ENCODE measurements around the gene SRMS.
"Not testable (repeated sequence)": the region's sequence is repeated elsewhere in the genome, so short reads cannot be mapped to it uniquely, and the experiment has no call there.

Gene SRMS

DNA sequence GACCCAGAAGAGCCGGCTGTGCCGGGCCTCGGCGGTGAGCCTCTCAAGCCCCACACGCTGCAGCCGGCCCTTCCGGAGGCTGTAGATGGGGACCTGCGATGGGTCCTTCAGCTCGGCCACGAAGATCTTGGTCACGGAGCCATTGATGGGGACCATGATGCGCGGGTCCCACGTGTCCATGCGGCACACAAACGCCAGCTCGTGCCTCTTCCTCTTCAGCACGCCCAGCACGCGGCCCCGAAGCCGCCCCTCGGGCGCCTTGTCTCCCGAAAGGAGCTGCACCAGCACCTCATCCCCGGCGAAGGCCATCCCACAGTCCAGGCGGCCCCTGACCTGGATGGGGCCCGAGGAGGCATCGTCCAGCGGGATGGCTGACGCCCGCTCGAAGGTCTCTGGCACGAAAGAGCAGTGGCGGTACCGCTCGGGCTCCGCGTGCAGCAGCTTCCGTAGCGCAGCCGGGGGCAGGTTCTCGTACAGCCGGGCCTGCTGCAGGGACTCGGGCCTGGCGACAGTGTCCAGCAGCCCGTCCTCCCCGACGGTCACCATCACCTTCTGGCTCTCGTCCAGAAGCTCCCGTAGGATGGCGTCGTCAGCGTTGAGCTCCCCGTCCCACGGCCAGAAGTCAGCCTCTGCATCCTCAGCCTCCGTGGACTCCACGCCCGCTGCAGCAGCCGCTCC, 17.6 kb upstream of the SRMS start:
- DNase-seq: no peak

- DNase-seq: no peak
Observed at GRCh38 chr20:63564036-63564810, 16.7 kb upstream of the SRMS start.

DNA sequence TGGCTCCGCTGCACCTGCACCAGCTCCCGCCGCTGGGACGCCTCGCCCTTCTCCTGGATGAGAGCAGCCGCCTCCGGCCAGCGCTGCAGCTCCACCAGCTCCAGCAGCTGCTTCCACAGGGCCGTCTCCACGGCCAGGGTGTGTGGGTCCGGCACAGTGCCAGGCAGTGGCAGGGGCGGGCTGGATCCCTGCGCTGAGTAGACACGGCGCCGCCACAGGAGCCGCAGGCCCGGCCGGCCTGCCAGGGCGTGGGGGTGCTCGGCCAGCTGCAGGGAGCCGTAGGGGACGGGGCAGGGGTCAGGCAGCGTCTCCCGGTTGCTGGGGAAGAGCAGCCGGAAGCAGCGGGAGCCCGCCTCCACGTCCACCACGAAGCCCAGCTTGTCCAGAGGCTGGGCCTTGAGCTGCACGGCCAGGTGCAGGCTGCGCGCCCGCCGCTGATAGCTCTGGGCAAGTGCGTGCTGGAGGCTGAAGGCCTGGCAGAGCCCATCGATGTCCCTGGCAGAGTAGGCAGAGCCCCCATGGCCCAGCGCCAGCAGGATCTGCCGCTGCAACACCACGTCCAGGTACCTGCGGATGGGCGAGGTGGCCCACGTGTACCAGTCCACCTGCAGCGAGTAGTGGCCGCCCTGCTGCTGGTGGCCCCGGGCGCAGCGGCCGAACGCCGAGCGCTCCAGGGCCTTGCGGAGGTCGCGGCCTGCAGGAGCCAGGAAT, 15.8 kb upstream of the SRMS start:
- no peak for DNase-seq

- DNase-seq: no peak
Observed at GRCh38 chr20:63562461-63563224, 15.1 kb upstream of the SRMS start.

GRCh38 chr20:63561624-63562396, 14.3 kb upstream of the SRMS start:
- DNase-seq: no peak

DNA sequence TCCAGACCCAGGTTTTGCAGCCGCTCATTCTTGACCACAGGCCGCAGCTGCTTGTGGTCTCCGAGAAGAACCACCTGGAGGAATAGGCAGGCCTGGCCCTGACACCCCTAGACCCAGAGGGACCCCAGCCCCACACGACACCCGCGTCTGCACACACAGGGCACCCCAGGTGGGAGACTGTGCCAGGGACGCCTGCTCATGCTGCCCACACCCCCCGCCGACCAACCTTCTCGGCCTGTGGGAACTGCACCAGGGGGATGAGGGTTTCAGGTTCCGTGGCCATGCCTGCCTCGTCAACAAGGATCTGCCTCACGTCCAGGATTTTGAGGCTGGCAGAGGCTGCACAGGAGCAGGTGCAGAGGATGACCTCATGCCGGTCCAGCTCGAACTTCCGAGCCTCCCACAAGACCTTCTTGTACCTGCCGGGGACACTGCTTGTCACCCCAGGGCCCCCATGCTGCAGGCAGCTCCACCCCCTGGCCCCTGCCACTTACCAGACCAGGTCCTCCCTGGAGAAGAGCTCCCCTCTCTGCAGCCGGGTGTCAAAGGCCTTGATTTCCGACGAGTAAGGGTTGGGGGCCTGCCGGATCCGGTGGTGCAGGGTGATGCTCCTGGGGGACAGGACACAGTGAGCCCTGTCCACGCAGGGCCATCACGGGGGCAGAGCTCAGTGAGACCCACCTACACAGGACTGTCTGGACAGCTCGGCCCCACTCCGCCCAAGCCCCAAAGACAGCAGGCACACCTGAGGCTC, 13.5 kb upstream of the SRMS start:
- no peak for DNase-seq

GRCh38 chr20:63560333-63560805, 12.8 kb upstream of the SRMS start:
- DNase-seq: no peak

DNA sequence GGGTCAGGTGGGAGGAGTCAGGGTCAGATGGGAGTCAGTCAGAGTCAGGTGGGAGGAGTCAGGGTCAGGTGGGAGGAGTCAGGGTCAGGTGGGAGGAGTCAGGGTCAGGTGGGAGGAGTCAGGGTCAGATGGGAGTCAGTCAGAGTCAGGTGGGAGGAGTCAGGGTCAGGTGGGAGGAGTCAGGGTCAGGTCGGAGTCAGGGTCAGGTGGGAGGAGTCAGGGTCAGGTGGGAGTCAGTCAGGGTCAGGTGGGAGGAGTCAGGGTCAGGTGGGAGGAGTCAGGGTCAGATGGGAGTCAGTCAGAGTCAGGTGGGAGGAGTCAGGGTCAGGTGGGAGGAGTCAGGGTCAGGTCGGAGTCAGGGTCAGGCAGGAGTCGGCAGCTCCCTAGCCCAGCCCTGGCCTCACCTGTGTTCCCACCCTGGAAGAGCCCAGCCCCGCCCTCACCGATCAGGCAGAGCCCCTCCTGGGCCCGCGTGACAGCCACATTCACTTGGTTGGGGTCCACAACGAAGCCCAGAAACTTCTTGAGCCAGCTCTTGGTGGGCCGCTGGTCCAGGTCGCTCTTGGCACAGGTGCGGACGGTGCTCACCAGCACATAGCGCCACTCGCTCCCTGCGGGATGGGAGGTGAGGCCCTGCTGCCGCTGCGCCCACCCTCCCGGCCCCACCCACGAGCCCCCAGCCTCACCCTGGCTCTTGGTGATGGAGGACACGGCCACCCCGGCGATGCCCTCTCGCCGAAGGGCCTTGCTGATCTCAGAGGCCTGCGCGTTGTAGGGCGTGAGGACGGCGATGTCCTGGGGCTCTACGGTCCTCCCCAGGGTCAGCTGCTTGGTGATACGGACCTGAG, 12.2 kb upstream of the SRMS start:
- not testable (repeated sequence) for DNase-seq

- no peak for DNase-seq
Observed at GRCh38 chr20:63558804-63559484, 11.4 kb upstream of the SRMS start.

- no peak for DNase-seq
Observed at GRCh38 chr20:63557481-63557891, 9.9 kb upstream of the SRMS start.

GRCh38 chr20:63556873-63557478, 9.4 kb upstream of the SRMS start:
- no peak for DNase-seq

GRCh38 chr20:63555661-63556381, 8.3 kb upstream of the SRMS start:
- no peak for DNase-seq

DNA sequence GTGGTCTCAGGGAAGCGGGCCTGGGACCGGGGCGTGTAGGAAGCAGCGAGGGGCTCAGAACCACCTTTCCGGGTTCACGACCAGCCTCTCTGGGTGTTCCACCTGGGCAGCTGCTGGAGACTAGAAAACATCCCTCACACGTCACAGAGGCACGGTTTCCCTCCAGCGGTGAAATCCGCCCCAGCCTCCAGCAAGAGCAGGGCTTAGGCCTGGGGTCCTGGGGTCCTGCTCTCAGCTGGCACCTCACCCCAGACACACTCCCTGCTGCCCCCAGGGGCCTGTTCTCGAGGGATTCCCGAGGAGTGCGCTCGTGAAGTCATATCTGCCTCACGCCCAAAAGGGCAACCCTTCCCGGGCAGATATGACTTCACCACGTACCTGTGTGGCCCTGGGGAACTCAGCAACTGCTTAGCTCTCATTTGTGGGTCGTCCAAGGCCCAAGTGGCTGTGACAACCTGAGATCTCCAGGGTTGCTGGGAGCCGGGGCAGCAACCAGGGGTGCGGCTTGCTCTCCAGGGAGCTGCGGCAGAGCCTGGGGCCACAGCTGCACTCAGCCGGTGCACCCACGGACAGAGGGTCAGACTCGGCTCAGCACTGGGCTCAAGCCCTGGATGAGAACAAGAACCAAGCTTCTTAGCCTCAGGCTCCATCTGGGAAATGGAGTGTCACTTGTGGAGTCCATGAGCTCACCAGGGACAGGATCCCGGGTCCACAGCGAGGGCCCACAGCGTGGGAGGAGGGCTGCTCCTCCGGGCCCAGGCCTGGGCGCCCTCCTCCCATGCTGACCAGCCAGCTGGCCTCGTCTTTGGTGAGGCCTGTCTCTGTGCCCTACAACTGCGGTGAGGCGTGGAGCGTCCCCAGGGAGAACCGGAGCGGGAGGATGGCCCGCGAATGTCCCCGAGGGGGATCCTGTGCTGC, 7.1 kb upstream of the SRMS start:
- no peak for DNase-seq

DNA sequence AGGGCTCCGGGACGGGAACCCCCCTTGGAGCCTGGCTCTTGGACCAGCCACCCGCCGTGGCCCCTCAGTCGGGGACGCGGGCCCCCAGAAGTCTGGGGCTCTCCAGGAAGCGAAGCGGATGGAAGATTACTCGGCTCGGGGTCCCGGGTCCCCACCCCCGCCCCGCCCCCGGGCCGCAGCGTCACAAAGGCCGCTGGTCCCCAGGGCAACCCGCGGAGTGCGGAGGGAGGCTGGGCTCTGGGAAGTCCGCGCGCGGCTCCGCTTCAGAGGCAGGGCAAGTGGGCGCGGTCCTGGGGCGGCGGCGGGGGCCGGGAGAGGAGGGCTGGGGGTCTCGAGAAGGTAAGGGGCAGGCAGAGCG, 6.4 kb upstream of the SRMS start, which contains the start of gene FNDC11:
Gene FNDC11 (plus strand): TSS at position 227 of the 358 bp plus-strand sequence. CDS start 1,505 bp downstream, outside the sequence.
- no peak for DNase-seq

DNA sequence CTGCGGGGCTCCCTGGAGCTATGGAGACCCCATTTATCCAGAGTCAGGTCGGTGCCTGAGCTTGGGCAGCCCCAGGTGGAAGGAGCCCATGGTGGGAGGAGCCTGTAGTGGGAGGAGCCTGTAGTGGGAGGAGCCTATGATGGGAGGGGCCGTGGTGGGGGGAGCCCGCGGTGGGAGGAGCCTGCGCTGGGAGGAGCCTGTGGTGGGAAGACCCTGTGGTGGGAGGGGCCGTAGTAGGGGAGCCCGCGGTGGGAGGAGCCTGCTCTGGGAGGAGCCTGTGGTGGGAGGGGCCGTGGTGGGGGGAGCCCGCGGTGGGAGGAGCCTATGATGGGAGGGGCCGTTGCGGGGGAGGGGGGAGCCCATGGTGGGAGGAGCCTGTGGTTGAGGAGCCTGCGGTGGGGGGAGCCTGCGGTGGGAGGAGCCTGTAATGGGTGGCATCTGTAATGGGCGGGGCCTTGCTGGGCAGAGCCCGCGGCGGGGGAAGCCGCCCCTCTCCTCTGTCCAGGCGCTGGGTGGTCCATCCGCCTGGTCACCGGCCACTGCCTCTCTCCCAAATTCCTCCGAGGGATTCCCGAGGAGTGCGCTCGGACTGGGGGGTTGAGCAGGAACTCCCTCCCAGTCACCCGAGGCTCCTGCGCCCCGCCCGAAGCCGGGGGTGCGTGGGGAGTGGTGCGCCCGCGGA, 5.8 kb upstream of the SRMS start:
- peak; percentile 30 for DNase-seq

- no peak for DNase-seq
Observed at GRCh38 chr20:63552481-63553249, 5.1 kb upstream of the SRMS start.
